HG02938 (cell line): ENCODE measurements around the gene ADCY9.
"Not testable (repeated sequence)": the region's sequence is repeated elsewhere in the genome, so short reads cannot be mapped to it uniquely, and the experiment has no call there.

Experiments
- ATAC-seq: cut with Tn5 transposase; IDR thresholded peaks from one replicate; pipeline ENCODE4 v1.9.1; 2021; ENCODE audit warnings: mild to moderate bottlenecking, moderate library complexity; ENCODE audit not compliant: unreplicated experiment

The ADCY9 gene

DNA sequence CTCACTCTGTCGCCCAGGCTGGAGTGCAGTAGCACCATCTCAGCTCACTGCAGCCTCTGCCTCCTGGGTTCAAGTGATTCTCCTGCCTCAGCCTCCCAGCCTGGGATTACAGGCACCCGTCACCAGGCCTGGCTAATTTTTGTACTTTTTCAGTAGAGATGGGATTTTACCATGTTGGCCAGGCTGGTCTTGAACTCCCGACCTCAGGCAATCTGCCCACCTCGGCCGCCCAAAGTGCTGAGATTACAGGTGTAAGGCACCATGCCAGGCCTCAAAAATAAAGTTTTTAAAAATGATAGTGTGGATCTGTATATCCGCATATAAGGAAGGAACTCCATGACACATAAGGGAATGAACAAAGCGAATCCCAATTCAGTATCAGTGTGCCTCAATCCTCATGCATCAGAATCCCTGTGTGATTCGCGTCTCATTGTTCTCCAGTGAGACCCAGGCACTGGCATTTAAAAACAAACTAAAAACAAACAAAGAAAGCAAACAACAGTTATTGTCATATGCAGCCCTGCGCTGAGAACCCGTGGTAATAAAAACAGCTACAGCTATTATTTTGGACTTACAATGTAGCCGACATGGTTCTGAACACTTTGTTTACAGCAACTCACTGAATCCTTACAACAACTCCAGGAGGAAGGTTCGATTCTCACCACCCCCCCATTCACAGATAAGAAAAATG lies 181.6 kb downstream of the ADCY9 start:
- no peak for ATAC-seq

DNA sequence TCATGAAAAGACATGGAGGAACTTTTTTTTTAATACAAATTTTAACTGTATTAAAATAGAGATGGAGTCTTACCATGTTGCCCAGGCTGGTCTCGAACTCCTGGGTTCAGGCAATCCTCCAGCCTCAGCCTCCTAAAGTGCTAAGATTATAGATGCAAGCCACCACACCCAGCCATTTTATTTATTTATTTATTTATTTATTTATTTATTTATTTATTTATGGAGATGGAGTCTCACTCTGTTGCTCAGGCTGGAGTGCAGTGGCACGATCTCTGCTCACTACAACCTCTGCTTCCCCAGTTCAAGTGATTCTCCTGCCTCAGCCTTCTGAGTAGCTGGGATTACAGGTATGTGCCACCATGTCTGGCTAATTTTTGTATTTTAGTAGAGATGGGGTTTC lies 189.1 kb downstream of the ADCY9 start:
- ATAC-seq: not testable (repeated sequence)

- no peak for ATAC-seq
These were observed 191.5 kb downstream of the ADCY9 start for GRCh38 chr16:3924763-3925162.

DNA sequence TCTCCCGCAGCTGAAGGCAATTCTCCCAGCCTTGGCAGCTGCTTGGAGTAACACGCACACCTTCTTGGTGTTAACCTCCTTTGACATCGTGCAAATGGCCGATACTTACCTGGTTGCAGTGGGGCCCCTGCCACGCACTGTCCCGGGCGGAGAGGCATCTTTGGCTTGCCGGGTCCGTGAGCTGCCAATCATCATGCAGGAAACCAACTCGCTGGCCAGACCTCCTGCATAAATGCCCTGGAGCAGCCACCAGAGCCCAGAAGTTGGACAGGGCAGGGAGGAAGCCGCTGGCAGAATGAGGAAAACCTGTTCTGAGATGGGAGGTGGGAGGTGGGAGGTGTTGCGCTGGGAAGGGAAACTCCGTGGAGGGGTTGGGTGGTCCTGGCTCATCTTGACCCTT lies 194.0 kb downstream of the ADCY9 start:
- no peak for ATAC-seq

DNA sequence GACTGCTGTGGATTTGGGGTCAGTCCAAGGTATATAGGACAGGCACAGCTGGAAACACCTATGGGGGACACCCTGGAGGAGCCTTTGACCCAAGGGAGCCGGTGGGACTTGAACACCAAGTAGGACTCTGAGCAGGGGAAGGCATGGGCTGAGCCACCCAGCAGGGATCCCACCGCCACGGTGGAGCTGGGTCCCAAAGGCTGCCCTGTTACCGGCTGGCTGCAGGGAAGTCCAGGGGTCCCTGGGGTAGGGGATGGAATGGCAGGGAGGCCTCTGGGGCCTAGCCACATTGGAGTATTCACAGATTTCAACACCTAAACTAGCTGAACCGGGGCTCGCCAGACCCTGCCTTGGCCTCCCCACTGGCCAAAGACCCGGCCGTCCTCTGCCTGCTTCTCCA lies 196.0 kb downstream of the ADCY9 start:
- ATAC-seq: no peak

GRCh38 chr16:3919413-3919812 lies 196.8 kb downstream of the ADCY9 start:
- no peak for ATAC-seq

- no peak for ATAC-seq
These were observed 200.6 kb downstream of the ADCY9 start for GRCh38 chr16:3915426-3916260.

DNA sequence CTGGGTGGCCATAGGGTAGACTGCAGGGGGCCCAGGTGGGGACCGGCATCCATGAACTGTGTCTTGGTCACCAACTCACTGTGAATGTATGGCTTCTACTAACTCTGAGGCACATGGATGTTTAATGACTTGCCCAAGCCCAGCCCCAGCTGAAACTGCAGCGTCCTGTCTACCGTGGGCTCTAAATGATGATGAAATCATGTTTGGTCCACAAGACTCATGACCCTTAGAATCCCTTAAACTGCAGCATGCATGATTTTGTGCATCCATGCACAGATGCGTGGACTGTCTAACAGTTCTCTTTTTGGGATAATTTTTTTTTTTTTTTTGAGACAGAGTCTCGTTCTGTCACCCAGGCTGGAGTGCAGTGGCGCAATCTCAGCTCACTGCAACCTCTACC lies 203.3 kb downstream of the ADCY9 start:
- no peak for ATAC-seq
